Endothelial cell of umbilical vein (primary cell): ENCODE data around the gene CCDC32.

Experiments
- CTCF ChIP-seq, 2 donors: IDR thresholded peaks; 1 replicate in 1 of 2; 2 replicates in 1 of 2; pipeline ENCODE4 v1.5.1; 2011; ENCODE audit warnings: low read length in 2 of 2, mild to moderate bottlenecking in 2 of 2, moderate library complexity in 2 of 2, control low read depth in 1 of 2, inconsistent platforms in 1 of 2, low read depth in 1 of 2; ENCODE audit not compliant: insufficient read depth in 1 of 2; ENCODE audit errors: extremely low read depth in 1 of 2
- EZH2 ChIP-seq: IDR thresholded peaks from 2 replicates; pipeline ENCODE4 v1.6.1; 2012; ENCODE audit warnings: borderline replicate concordance, low read depth, mild to moderate bottlenecking, moderate library complexity, low read length, inconsistent platforms; ENCODE audit not compliant: severe bottlenecking
- FOS ChIP-seq: IDR thresholded peaks from 2 replicates; pipeline ENCODE4 v1.6.1; 2011; ENCODE audit warnings: mild to moderate bottlenecking, low read length, moderate library complexity, borderline replicate concordance; ENCODE audit not compliant: insufficient read depth
- JUN ChIP-seq: IDR thresholded peaks from 2 replicates; pipeline ENCODE4 v1.6.1; 2011; ENCODE audit warnings: borderline replicate concordance, low read depth; ENCODE audit not compliant: insufficient read length, insufficient read depth
- MAX ChIP-seq: IDR thresholded peaks from 2 replicates; pipeline ENCODE4 v1.6.1; 2011; ENCODE audit not compliant: insufficient read depth, insufficient read length
- MYC ChIP-seq: IDR thresholded peaks from one replicate; pipeline ENCODE4 v1.6.1; 2011; ENCODE audit warnings: mild to moderate bottlenecking, low read depth, low read length
- POLR2A ChIP-seq: IDR thresholded peaks from 2 replicates; pipeline ENCODE4 v1.6.1; 2012; ENCODE audit warnings: low read depth, mild to moderate bottlenecking, control low read depth, low read length
- POLR2AphosphoS5 ChIP-seq: IDR thresholded peaks from 2 replicates; pipeline ENCODE4 v1.6.1; 2012; ENCODE audit warnings: low read depth, mild to moderate bottlenecking, control low read depth, low read length, moderate library complexity; ENCODE audit not compliant: insufficient read depth

- TF ChIP-seq POLR2A = no peak
- no peak for TF ChIP-seq POLR2AphosphoS5
- TF ChIP-seq CTCF (IDR thresholded peaks at IDR 0.05; ENCODE audit: extremely low read depth in 1 of 2, insufficient read depth in 1 of 2, low read depth in 1 of 2, low read length in 2 of 2) = no peak
- no peak for TF ChIP-seq EZH2
- no peak for TF ChIP-seq JUN
- TF ChIP-seq MYC = no peak
- TF ChIP-seq MAX = no peak
- no peak for TF ChIP-seq FOS
These were observed 28.3 kb downstream of the CCDC32 start for GRCh38 chr15:40536501-40536900.
